ENCODE results near the gene TMEM106B. TPM values are rescaled to one million over a fixed set of nuclear protein-coding genes. Genes with fewer than 3 reads are reported as not detected.

Gene TMEM106B
- total RNA-seq, 1 donor from 2014 or later = 13.6 TPM

DNA sequence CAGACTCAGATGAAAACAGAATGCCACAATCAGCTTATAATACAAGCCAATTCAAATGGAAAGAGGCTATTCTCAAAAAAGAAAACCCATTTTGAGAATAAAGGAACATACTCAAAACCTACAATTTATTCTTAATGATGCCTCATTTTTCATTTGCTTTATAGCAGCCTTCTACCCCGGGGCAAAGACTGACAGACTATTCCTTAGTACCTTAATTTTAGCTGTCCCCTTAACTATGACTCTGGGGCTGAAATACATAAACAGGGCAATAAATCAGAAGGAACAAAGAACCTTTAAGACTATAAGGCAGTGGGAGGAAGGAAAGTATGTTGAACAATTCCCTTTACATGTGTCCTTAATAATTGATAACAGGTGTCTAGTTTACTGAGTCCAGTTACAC, 76.8 kb downstream of the TMEM106B start:
- no peaks in the 10 kb centered on the region for H3K4me1 ChIP-seq (ENCODE audit: control insufficient read depth in 3 of 3, insufficient read depth in 3 of 3, low read length in 3 of 3)
- H3K9me3 ChIP-seq (ENCODE audit: control insufficient read depth in 3 of 3, low read length in 3 of 3) = peaks cover 0 to 9% (median 2%) of the 10 kb centered on the region in 3 donors
- no peaks in the 10 kb centered on the region for H3K27me3 ChIP-seq (ENCODE audit: control insufficient read depth in 3 of 3, insufficient read depth in 3 of 3, low read length in 3 of 3)
- no peaks in the 10 kb centered on the region for H3K36me3 ChIP-seq (ENCODE audit: control insufficient read depth in 3 of 3, insufficient read depth in 3 of 3, low read length in 3 of 3)
- H3K4me3 ChIP-seq (ENCODE audit: low read length in 3 of 3) = no peak overlapping the region
- no peak overlapping the region for H3K9ac ChIP-seq (ENCODE audit: low read depth in 1 of 3, low read length in 3 of 3)
- no peak overlapping the region for H3K27ac ChIP-seq (ENCODE audit: low read depth, low read length)

- Histone ChIP-seq H3K4me1 (ENCODE audit: control insufficient read depth in 3 of 3, insufficient read depth in 3 of 3, low read length in 3 of 3) (no peaks in the 10 kb centered on the region), H3K27me3 (ENCODE audit: control insufficient read depth in 3 of 3, insufficient read depth in 3 of 3, low read length in 3 of 3) (no peaks in the 10 kb centered on the region), H3K36me3 (ENCODE audit: control insufficient read depth in 3 of 3, insufficient read depth in 3 of 3, low read length in 3 of 3) (no peaks in the 10 kb centered on the region), H3K27ac (ENCODE audit: low read depth, low read length) (no peak overlapping the region), H3K4me3 (ENCODE audit: low read length in 3 of 3) (no peak overlapping the region), H3K9ac (ENCODE audit: low read depth in 1 of 3, low read length in 3 of 3) (no peak overlapping the region), H3K9me3 (ENCODE audit: control insufficient read depth in 3 of 3, low read length in 3 of 3) (peaks cover 0 to 9% (median 2%) of the 10 kb centered on the region in 3 donors)
Observed at GRCh38 chr7:12289996-12290395, 78.9 kb downstream of the TMEM106B start.

DNA sequence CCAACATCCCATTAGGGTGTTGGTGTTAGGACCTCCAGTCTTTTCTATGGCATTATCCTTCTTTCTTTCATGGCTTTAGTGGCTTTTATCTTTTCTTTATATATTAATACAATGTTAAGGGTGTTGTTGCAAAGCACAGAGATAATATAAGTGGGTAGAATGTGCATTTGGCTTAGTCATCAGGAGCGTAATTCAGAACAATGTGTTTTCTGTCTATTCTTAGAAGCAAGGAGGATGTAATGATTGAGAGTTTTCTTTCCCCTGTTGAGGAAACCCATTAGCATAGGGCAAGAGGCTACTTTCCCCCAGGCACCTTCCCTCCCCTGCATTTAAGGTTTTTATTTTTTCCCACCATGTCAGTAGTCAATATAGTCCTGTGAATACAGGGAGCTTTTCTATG, 79.7 kb downstream of the TMEM106B start:
- Histone ChIP-seq H3K4me1 (ENCODE audit: control insufficient read depth in 3 of 3, insufficient read depth in 3 of 3, low read length in 3 of 3) (no peaks in the 10 kb centered on the region), H3K9ac (ENCODE audit: low read depth in 1 of 3, low read length in 3 of 3) (no peak overlapping the region), H3K36me3 (ENCODE audit: control insufficient read depth in 3 of 3, insufficient read depth in 3 of 3, low read length in 3 of 3) (no peaks in the 10 kb centered on the region), H3K9me3 (ENCODE audit: control insufficient read depth in 3 of 3, low read length in 3 of 3) (peaks cover 0 to 9% (median 2%) of the 10 kb centered on the region in 3 donors), H3K4me3 (ENCODE audit: low read length in 3 of 3) (no peak overlapping the region), H3K27ac (ENCODE audit: low read depth, low read length) (no peak overlapping the region), H3K27me3 (ENCODE audit: control insufficient read depth in 3 of 3, insufficient read depth in 3 of 3, low read length in 3 of 3) (no peaks in the 10 kb centered on the region)

GRCh38 chr7:12291870-12292269, 80.8 kb downstream of the TMEM106B start:
- Histone ChIP-seq H3K9ac (ENCODE audit: low read depth in 1 of 3, low read length in 3 of 3) (no peak overlapping the region), H3K9me3 (ENCODE audit: control insufficient read depth in 3 of 3, low read length in 3 of 3) (peaks cover 0 to 9% (median 2%) of the 10 kb centered on the region in 3 donors), H3K4me1 (ENCODE audit: control insufficient read depth in 3 of 3, insufficient read depth in 3 of 3, low read length in 3 of 3) (no peaks in the 10 kb centered on the region), H3K27ac (ENCODE audit: low read depth, low read length) (no peak overlapping the region), H3K36me3 (ENCODE audit: control insufficient read depth in 3 of 3, insufficient read depth in 3 of 3, low read length in 3 of 3) (no peaks in the 10 kb centered on the region), H3K27me3 (ENCODE audit: control insufficient read depth in 3 of 3, insufficient read depth in 3 of 3, low read length in 3 of 3) (no peaks in the 10 kb centered on the region), H3K4me3 (ENCODE audit: low read length in 3 of 3) (no peak overlapping the region)

Other genes with a start within 250 kb of the TMEM106B start
- gene VWDE, start 192.6 kb downstream of the TMEM106B start, total RNA-seq = 0.52 TPM